ENCODE results near the gene MOV10.

Gene MOV10

GRCh38 chr1:112675728-112676381, 1.4 kb downstream of the MOV10 start:
- no peak for DNase-seq

- DNase-seq = no peak
Observed at GRCh38 chr1:112676543-112676942, 2.1 kb downstream of the MOV10 start.

- DNase-seq = no peak
Observed at GRCh38 chr1:112677501-112677900, 3.0 kb downstream of the MOV10 start.

- DNase-seq = no peak
Observed at GRCh38 chr1:112678605-112679004, 4.1 kb downstream of the MOV10 start.

- no peak for DNase-seq
Observed at GRCh38 chr1:112685913-112686312, 11.5 kb downstream of the MOV10 start.

GRCh38 chr1:112686417-112686816, 12.0 kb downstream of the MOV10 start:
- DNase-seq = no peak

- DNase-seq = no peak
Observed at GRCh38 chr1:112686835-112687234, 12.4 kb downstream of the MOV10 start.

- DNase-seq = no peak
Observed at GRCh38 chr1:112687361-112687760, 12.9 kb downstream of the MOV10 start.

GRCh38 chr1:112687785-112688496, 13.5 kb downstream of the MOV10 start:
- no peak for DNase-seq

- no peak for DNase-seq
Observed at GRCh38 chr1:112688781-112689193, 14.3 kb downstream of the MOV10 start.

GRCh38 chr1:112689196-112689841, 14.9 kb downstream of the MOV10 start:
- DNase-seq = no peak

GRCh38 chr1:112689842-112690237, 15.4 kb downstream of the MOV10 start:
- DNase-seq = no peak

- no peak for DNase-seq
Observed at GRCh38 chr1:112692681-112693080, 18.2 kb downstream of the MOV10 start.

GRCh38 chr1:112693821-112694220, 19.4 kb downstream of the MOV10 start:
- DNase-seq = no peak

- no peak for DNase-seq
Observed at GRCh38 chr1:112694363-112694929, 20.0 kb downstream of the MOV10 start.

GRCh38 chr1:112695276-112695675, 20.8 kb downstream of the MOV10 start:
- DNase-seq = no peak

GRCh38 chr1:112696578-112697314, 22.3 kb downstream of the MOV10 start:
- no peak for DNase-seq

GRCh38 chr1:112697781-112698201, 23.3 kb downstream of the MOV10 start:
- DNase-seq = no peak

- DNase-seq = peak; percentile 57
Observed at GRCh38 chr1:112698366-112699310, 24.2 kb downstream of the MOV10 start.

GRCh38 chr1:112699425-112700144, 25.1 kb downstream of the MOV10 start:
- no peak for DNase-seq
